NCI-H1436 treated with DMSO at 0.1 percent for 48 hours (cell line): ENCODE measurements around the gene COX6B1.
A peak's percentile ranks its signal among the peaks of the same experiment; 100 is the strongest.
"Not testable (repeated sequence)": the region's sequence is repeated elsewhere in the genome, so short reads cannot be mapped to it uniquely, and the experiment has no call there.

ENCODE experiments used
- DNase-seq: peaks from one replicate; lab custom pipeline; 2025; lab: John Stamatoyannopoulos, UW

The COX6B1 gene

GRCh38 chr19:35648017-35648961 lies at the start of gene COX6B1:
TSS of gene COX6B1 (plus strand) at chr19:35648323. CDS start at chr19:35651244, 2,921 bp downstream.
- peak; percentile 96 for DNase-seq

- DNase-seq: no peak
Observed at GRCh38 chr19:35601971-35602370, 46.2 kb upstream of the COX6B1 start.

GRCh38 chr19:35604436-35604835 lies 43.7 kb upstream of the COX6B1 start:
- DNase-seq: not testable (repeated sequence)

GRCh38 chr19:35607170-35607569 lies 41.0 kb upstream of the COX6B1 start:
- not testable (repeated sequence) for DNase-seq

GRCh38 chr19:35607661-35608060 lies 40.5 kb upstream of the COX6B1 start:
- DNase-seq: no peak

- no peak for DNase-seq
Observed at GRCh38 chr19:35608251-35608650, 39.9 kb upstream of the COX6B1 start.

- no peak for DNase-seq
Observed at GRCh38 chr19:35609851-35610353, 38.2 kb upstream of the COX6B1 start.

GRCh38 chr19:35612224-35612558 lies 35.9 kb upstream of the COX6B1 start:
- no peak for DNase-seq

GRCh38 chr19:35612559-35613321 lies 35.4 kb upstream of the COX6B1 start, which contains the start of gene HAUS5:
TSS of gene HAUS5 (plus strand) at chr19:35612735. CDS start at chr19:35612795, 60 bp downstream.
- DNase-seq: peak; percentile 73

GRCh38 chr19:35613574-35613973 lies 34.5 kb upstream of the COX6B1 start:
- no peak for DNase-seq

GRCh38 chr19:35615036-35615435 lies 33.1 kb upstream of the COX6B1 start:
- no peak for DNase-seq

- no peak for DNase-seq
Observed at GRCh38 chr19:35618857-35619256, 29.3 kb upstream of the COX6B1 start.

- DNase-seq: no peak
Observed at GRCh38 chr19:35619290-35619923, 28.7 kb upstream of the COX6B1 start.

GRCh38 chr19:35620001-35620400 lies 28.1 kb upstream of the COX6B1 start:
- no peak for DNase-seq

GRCh38 chr19:35621708-35622107 lies 26.4 kb upstream of the COX6B1 start:
- no peak for DNase-seq

- no peak for DNase-seq
Observed at GRCh38 chr19:35622750-35623149, 25.4 kb upstream of the COX6B1 start.

- DNase-seq: no peak
Observed at GRCh38 chr19:35623327-35624010, 24.7 kb upstream of the COX6B1 start.

- DNase-seq: no peak
Observed at GRCh38 chr19:35628264-35628564, 19.9 kb upstream of the COX6B1 start.

- DNase-seq: peak; percentile 84
Observed at GRCh38 chr19:35628565-35629331, 19.4 kb upstream of the COX6B1 start, which contains the start of gene RBM42. TSS of gene RBM42 (plus strand) at chr19:35629036. CDS start at chr19:35629154, 118 bp downstream.

- DNase-seq: no peak
Observed at GRCh38 chr19:35629332-35629633, 18.8 kb upstream of the COX6B1 start.
